ENCODE data around the gene MGAT1.

DNA sequence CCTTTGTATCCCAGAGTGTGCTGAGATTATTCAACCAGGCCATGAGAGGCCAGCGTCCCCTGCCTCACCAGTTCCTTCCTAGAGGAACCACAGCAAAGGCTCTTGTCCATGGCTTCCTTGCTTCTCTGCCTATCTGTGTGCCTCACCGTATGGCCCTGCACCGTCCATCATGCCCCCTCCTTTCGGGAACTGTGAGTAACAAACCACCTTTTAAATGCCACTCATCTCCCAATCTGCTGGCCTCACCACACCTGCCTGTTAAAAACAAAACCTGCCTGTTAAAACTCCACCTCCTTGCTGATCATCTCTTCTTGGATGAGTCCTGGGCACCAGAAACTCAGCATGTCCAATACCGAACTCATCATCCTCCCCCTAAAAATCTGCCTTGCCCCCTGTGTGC is 58.4 kb downstream of the MGAT1 start:
- TF ChIP-seq, protein P1, sequence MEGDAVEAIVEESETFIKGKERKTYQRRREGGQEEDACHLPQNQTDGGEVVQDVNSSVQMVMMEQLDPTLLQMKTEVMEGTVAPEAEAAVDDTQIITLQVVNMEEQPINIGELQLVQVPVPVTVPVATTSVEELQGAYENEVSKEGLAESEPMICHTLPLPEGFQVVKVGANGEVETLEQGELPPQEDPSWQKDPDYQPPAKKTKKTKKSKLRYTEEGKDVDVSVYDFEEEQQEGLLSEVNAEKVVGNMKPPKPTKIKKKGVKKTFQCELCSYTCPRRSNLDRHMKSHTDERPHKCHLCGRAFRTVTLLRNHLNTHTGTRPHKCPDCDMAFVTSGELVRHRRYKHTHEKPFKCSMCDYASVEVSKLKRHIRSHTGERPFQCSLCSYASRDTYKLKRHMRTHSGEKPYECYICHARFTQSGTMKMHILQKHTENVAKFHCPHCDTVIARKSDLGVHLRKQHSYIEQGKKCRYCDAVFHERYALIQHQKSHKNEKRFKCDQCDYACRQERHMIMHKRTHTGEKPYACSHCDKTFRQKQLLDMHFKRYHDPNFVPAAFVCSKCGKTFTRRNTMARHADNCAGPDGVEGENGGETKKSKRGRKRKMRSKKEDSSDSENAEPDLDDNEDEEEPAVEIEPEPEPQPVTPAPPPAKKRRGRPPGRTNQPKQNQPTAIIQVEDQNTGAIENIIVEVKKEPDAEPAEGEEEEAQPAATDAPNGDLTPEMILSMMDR (IDR thresholded peaks at IDR 0.05), result no peak
- no peak for TF ChIP-seq POLR2A (IDR thresholded peaks at IDR 0.05)
